Caco-2 (cell line): ENCODE measurements around the gene ELP4. TPM values are rescaled to one million over a fixed set of nuclear protein-coding genes. Genes with fewer than 3 reads are reported as not detected.

ENCODE experiments used
- BruUV-seq: library from RNA; stranded (reverse); fragments of 400-500 nt; replicated peaks from 2 replicates; lab custom pipeline; 2021; lab: Mats Ljungman, UMichigan
- CTCF ChIA-PET: fragments of 300-600 bp; sonication (Branson Sonifier 250); formaldehyde crosslinking; loops from one replicate; lab custom pipeline; 2022; ENCODE audit warnings: antibody characterized with exemption; lab: Charles Lee
- POLR2A ChIA-PET: fragments of 300-600 bp; sonication (Branson Sonifier 250); formaldehyde crosslinking; loops from one replicate; lab custom pipeline; 2022; ENCODE audit warnings: antibody characterized with exemption; lab: Charles Lee
- DNase-seq, 2 experiments: peaks; one replicate each; pipeline versions ENCODE4 v3.0.0 to v3.0.0-alpha.2; 2020 to 2022
- H3K27me3 ChIP-seq: replicated peaks from 2 replicates; pipeline ENCODE4 v1.6.0; 2011; ENCODE audit warnings: low read length; ENCODE audit not compliant: control insufficient read depth, insufficient read depth
- H3K36me3 ChIP-seq: 2 replicates; pipeline ENCODE4 v1.5.1; 2011; ENCODE audit warnings: low read length; ENCODE audit not compliant: control insufficient read depth, insufficient read depth
- H3K4me1 ChIP-seq: fragments of 250-450 bp; sonication (Bioruptor Pico); 2 replicates; pipeline ENCODE4 v1.5.1; 2020; ENCODE audit warnings: mild to moderate bottlenecking
- H3K4me3 ChIP-seq: 2 replicates; pipeline ENCODE4 v1.5.1; 2011; ENCODE audit warnings: low read depth, mild to moderate bottlenecking, control low read depth, low read length
- H3K9me3 ChIP-seq: fragments of 250-450 bp; sonication (Bioruptor Pico); 2 replicates; pipeline ENCODE4 v1.5.1; 2020; ENCODE audit warnings: mild to moderate bottlenecking, moderate library complexity
- H3K27ac Mint-ChIP-seq: one replicate; pipeline ENCODE4 v1.8.0; 2022; ENCODE audit warnings: mixed read lengths; ENCODE audit not compliant: unreplicated experiment
- H3K27me3 Mint-ChIP-seq: one replicate; pipeline ENCODE4 v1.8.0; 2022; ENCODE audit warnings: mixed read lengths; ENCODE audit not compliant: insufficient read depth, unreplicated experiment
- H3K36me3 Mint-ChIP-seq: one replicate; pipeline ENCODE4 v1.8.0; 2022; ENCODE audit warnings: mild to moderate bottlenecking, mixed read lengths; ENCODE audit not compliant: insufficient read depth, unreplicated experiment
- H3K4me1 Mint-ChIP-seq: one replicate; pipeline ENCODE4 v1.8.0; 2022; ENCODE audit warnings: low read depth, mixed read lengths; ENCODE audit not compliant: unreplicated experiment
- H3K4me3 Mint-ChIP-seq: one replicate; pipeline ENCODE4 v1.8.0; 2022; ENCODE audit warnings: mild to moderate bottlenecking, moderate library complexity, mixed read lengths; ENCODE audit not compliant: unreplicated experiment
- H3K9me3 Mint-ChIP-seq: one replicate; pipeline ENCODE4 v1.8.0; 2022; ENCODE audit warnings: mixed read lengths; ENCODE audit not compliant: unreplicated experiment
- CTCF ChIP-seq, 2 experiments: fragments of 200-600 bp in 1 of 2; IDR thresholded peaks; 1 replicate in 1 of 2; 2 replicates in 1 of 2; pipeline versions ENCODE4 v1.5.1 to v1.8.0; 2011 to 2022; ENCODE audit warnings: antibody characterized with exemption in 1 of 2, control low read depth in 1 of 2, inconsistent platforms in 1 of 2, low read depth in 1 of 2, low read length in 1 of 2, mild to moderate bottlenecking in 1 of 2, moderate library complexity in 1 of 2; ENCODE audit not compliant: insufficient read depth in 1 of 2, severe bottlenecking in 1 of 2, unreplicated experiment in 1 of 2
- intact Hi-C: fragments of 100-400 bp; cut with micrococcal nuclease; formaldehyde crosslinking; loops from one replicate; pipeline ENCODE4 v1.10.0; 2022; ENCODE audit not compliant: unreplicated experiment
- total RNA-seq: library from RNA; stranded (reverse); gene quantifications from 2 replicates; pipeline ENCODE4 v1.2.3, GENCODE V29; 2022

Gene ELP4
- total RNA-seq, 1 experiment from 2014 or later, result 18.8 TPM

- DNase-seq, result no peak
- ChIA-PET POLR2A (no interaction called here), CTCF (no interaction called here)
- Mint-ChIP-seq H3K36me3 (no peaks in the 10 kb centered on the region), H3K4me1 (no peaks in the 10 kb centered on the region), H3K9me3 (no peaks in the 10 kb centered on the region), H3K27me3 (peaks cover 61% of the 10 kb centered on the region), H3K27ac (no peak overlapping the region), H3K4me3 (no peak overlapping the region)
- no peaks in the 10 kb centered on the region for H3K4me1 ChIP-seq
- no peak for TF ChIP-seq CTCF (IDR thresholded peaks at IDR 0.05; ENCODE audit: insufficient read depth in 1 of 2, low read depth in 1 of 2, low read length in 1 of 2, severe bottlenecking in 1 of 2, unreplicated experiment in 1 of 2)
- H3K27me3 ChIP-seq, result peaks cover 6% of the 10 kb centered on the region
- intact Hi-C loops, result no loop called here
- no peak overlapping the region for H3K4me3 ChIP-seq
- no peaks in the 10 kb centered on the region; the same call in 1 of the 2 replicates for H3K36me3 ChIP-seq
- no peaks in the 10 kb centered on the region for H3K9me3 ChIP-seq
- no TSS peak for BruUV-seq
These were observed 294.9 kb downstream of the ELP4 start for GRCh38 chr11:31804312-31805036.

GRCh38 chr11:31805037-31805628 lies 295.6 kb downstream of the ELP4 start:
- no peak for DNase-seq
- CTCF ChIA-PET, result no interaction called here
- Histone ChIP-seq H3K4me3 (no peak overlapping the region), H3K27me3 (peaks cover 6% of the 10 kb centered on the region), H3K9me3 (no peaks in the 10 kb centered on the region), H3K36me3 (no peaks in the 10 kb centered on the region; the same call in 1 of the 2 replicates), H3K4me1 (peaks cover 4% of the 10 kb centered on the region; the same call in 1 of the 2 replicates)
- Mint-ChIP-seq H3K4me1 (no peaks in the 10 kb centered on the region), H3K9me3 (no peaks in the 10 kb centered on the region), H3K4me3 (no peak overlapping the region), H3K36me3 (no peaks in the 10 kb centered on the region), H3K27me3 (peaks cover 61% of the 10 kb centered on the region), H3K27ac (no peak overlapping the region)
- POLR2A ChIA-PET, result no interaction called here
- intact Hi-C loops, result no loop called here
- TF ChIP-seq CTCF (IDR thresholded peaks at IDR 0.05; ENCODE audit: insufficient read depth in 1 of 2, low read depth in 1 of 2, low read length in 1 of 2, severe bottlenecking in 1 of 2, unreplicated experiment in 1 of 2), result no peak
- no TSS peak for BruUV-seq

- POLR2A ChIA-PET, result no interaction called here
- CTCF ChIA-PET, result no interaction called here
- peaks cover 2% of the 10 kb centered on the region for H3K4me1 Mint-ChIP-seq
These were observed 296.1 kb downstream of the ELP4 start for GRCh38 chr11:31805629-31806185.

More at GRCh38 chr11:31805629-31806185, 296.1 kb downstream of the ELP4 start:
- intact Hi-C loops, result no loop called here
- no peak for TF ChIP-seq CTCF (IDR thresholded peaks at IDR 0.05; ENCODE audit: insufficient read depth in 1 of 2, low read depth in 1 of 2, low read length in 1 of 2, severe bottlenecking in 1 of 2, unreplicated experiment in 1 of 2)
- Mint-ChIP-seq H3K36me3 (no peaks in the 10 kb centered on the region), H3K9me3 (no peaks in the 10 kb centered on the region), H3K4me3 (no peak overlapping the region), H3K27ac (no peak overlapping the region), H3K27me3 (peaks cover 58% of the 10 kb centered on the region)
- no peak for DNase-seq
- Histone ChIP-seq H3K36me3 (no peaks in the 10 kb centered on the region; the same call in 1 of the 2 replicates), H3K4me3 (no peak overlapping the region), H3K9me3 (no peaks in the 10 kb centered on the region), H3K4me1 (peaks cover 7% of the 10 kb centered on the region), H3K27me3 (peaks cover 5% of the 10 kb centered on the region)
- BruUV-seq, result no TSS peak
